Brain microvascular endothelial cell (primary cell): ENCODE results near the gene MYH16.

Source experiments
- DNase-seq: peaks from one replicate; pipeline ENCODE4 v3.0.0-alpha.2; 2020
- H3K27ac ChIP-seq: fragments of 250-450 bp; sonication (Bioruptor Pico); 2 replicates; pipeline ENCODE4 v1.5.1; 2020; ENCODE audit warnings: mild to moderate bottlenecking, moderate library complexity
- H3K27me3 ChIP-seq: fragments of 250-450 bp; sonication (Bioruptor Pico); replicated peaks from 2 replicates; pipeline ENCODE4 v1.5.1; 2020; ENCODE audit warnings: mild to moderate bottlenecking
- H3K36me3 ChIP-seq: fragments of 250-450 bp; sonication (Bioruptor Pico); replicated peaks from 2 replicates; pipeline ENCODE4 v1.5.1; 2020; ENCODE audit warnings: mild to moderate bottlenecking
- H3K4me3 ChIP-seq: 2 replicates; pipeline ENCODE4 v1.5.1; 2011; ENCODE audit warnings: low read depth, mild to moderate bottlenecking, control low read depth, low read length, moderate library complexity
- CTCF ChIP-seq: IDR thresholded peaks from 2 replicates; pipeline ENCODE4 v1.5.1; 2011; ENCODE audit warnings: low read depth, mild to moderate bottlenecking, moderate library complexity, low read length, control low read depth, inconsistent platforms; ENCODE audit errors: missing control alignments
- in situ Hi-C: cut with HindIII; loops from 2 replicates; pipeline ENCODE4 v1.10.0; 2017; ENCODE audit warnings: low sequenced_read_pairs, low pct_ligation_motif_present

The MYH16 gene

DNA sequence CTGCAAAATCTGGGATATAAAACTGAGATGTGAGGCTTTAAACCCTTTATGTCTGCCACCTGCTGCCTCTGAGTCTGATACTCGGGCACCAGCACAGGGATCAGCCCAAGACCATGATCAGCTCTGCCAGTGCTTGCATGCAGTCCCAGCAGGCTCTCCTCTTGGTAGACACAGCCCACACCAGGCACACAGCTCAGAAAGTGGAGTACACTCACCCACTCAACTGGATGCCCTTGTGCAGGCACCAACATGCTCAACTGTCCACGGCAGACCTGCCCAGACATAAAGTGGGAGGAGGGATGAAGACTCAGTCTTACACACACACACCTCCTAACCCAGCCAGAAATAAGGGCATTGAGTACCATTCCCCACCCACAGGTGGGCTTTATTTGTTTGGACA lies 18.2 kb upstream of the MYH16 start:
- TF ChIP-seq CTCF, result no peak
- no peak for DNase-seq
- in situ Hi-C loops, result no loop called here
- Histone ChIP-seq H3K27ac (no peak overlapping the region), H3K4me3 (no peak overlapping the region), H3K36me3 (no peaks in the 10 kb centered on the region), H3K27me3 (no peaks in the 10 kb centered on the region)

DNA sequence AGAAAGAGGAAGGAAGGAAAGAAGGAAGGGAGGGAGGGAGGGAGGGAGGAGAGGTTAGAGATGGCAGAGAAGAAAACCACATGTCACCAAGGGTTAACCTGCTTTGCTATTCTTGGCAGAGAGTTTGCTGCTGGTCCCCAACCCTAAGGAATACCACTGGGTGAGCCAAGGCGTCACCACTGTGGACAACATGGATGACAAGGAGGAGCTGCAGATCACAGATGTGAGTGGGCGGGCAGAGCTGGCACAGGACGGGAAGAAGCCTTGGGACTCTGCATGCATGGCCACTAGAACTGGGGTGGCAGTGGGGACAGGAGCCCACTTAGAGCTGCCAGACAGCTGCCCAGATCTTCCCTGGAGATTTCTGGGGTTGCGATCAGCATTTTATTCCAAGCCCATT lies 17.2 kb upstream of the MYH16 start:
- no peaks in the 10 kb centered on the region for H3K27me3 ChIP-seq
- TF ChIP-seq CTCF, result no peak
- H3K27ac ChIP-seq, result no peak overlapping the region
- H3K36me3 ChIP-seq, result no peaks in the 10 kb centered on the region
- H3K4me3 ChIP-seq, result no peak overlapping the region
- in situ Hi-C loops, result no loop called here
- no peak for DNase-seq

GRCh38 chr7:99257065-99257464 lies 15.6 kb upstream of the MYH16 start:
- Histone ChIP-seq H3K27me3 (no peaks in the 10 kb centered on the region), H3K36me3 (no peaks in the 10 kb centered on the region), H3K27ac (no peak overlapping the region), H3K4me3 (no peak overlapping the region)
- in situ Hi-C loops, result no loop called here
- DNase-seq, result no peak
- no peak for TF ChIP-seq CTCF

- in situ Hi-C loops, result no loop called here
- DNase-seq, result no peak
- no peak for TF ChIP-seq CTCF
- Histone ChIP-seq H3K27ac (no peak overlapping the region), H3K36me3 (no peaks in the 10 kb centered on the region), H3K27me3 (no peaks in the 10 kb centered on the region), H3K4me3 (no peak overlapping the region)
These were observed 15.0 kb upstream of the MYH16 start for GRCh38 chr7:99257675-99258074.

DNA sequence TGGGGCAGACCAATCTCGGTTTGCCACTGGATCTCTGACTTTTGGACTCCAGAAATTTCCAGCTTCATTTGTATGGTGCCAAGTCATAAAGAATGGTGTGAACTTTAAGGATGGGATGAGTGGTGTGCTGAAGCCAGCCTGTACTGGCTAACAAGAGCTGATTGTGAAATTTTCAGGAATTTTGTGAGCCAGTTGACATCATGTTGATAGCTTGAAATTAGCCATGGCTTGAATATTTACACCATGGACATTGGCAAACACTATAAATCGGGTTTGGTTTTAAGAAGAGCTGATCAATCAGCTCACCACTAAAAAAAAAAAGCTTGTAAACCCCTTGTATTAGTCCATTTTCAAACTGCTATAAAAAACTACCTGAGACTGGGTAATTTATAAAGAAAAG lies 14.1 kb upstream of the MYH16 start:
- no peak for TF ChIP-seq CTCF
- H3K27ac ChIP-seq, result no peak overlapping the region
- in situ Hi-C loops, result no loop called here

GRCh38 chr7:99260395-99260794 lies 12.2 kb upstream of the MYH16 start:
- no peaks in the 10 kb centered on the region for H3K27me3 ChIP-seq
- in situ Hi-C loops, result no loop called here
- TF ChIP-seq CTCF, result no peak
- no peak for DNase-seq
- H3K36me3 ChIP-seq, result no peaks in the 10 kb centered on the region
- H3K27ac ChIP-seq, result no peak overlapping the region
- H3K4me3 ChIP-seq, result no peak overlapping the region

More for the DNA sequence above, 14.1 kb upstream of the MYH16 start:
- H3K36me3 ChIP-seq, result no peaks in the 10 kb centered on the region
- DNase-seq, result no peak
- no peak overlapping the region for H3K4me3 ChIP-seq
- H3K27me3 ChIP-seq, result no peaks in the 10 kb centered on the region
